ENCODE measurements around the gene PDGFD.

The PDGFD gene

GRCh38 chr11:103875855-103876510 lies 288.0 kb downstream of the PDGFD start:
- no peak for DNase-seq

DNA sequence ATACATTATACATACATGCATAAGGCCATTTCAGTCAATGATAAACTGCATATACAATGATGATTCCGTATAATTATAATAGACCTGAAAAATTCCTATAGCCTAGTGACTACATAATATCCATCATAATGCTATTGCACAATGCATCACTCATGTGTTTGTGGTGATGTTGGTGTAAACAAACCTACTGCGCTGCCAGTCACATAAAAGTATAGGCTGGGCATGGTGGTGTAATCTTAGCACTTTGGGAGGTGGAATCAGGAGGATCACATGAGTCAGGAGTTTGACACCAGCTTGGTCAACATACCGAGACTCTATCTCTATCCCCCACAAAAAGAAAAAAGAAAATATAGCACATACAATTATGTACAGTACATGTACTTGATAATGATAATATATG lies 291.2 kb downstream of the PDGFD start:
- no peak for DNase-seq

DNA sequence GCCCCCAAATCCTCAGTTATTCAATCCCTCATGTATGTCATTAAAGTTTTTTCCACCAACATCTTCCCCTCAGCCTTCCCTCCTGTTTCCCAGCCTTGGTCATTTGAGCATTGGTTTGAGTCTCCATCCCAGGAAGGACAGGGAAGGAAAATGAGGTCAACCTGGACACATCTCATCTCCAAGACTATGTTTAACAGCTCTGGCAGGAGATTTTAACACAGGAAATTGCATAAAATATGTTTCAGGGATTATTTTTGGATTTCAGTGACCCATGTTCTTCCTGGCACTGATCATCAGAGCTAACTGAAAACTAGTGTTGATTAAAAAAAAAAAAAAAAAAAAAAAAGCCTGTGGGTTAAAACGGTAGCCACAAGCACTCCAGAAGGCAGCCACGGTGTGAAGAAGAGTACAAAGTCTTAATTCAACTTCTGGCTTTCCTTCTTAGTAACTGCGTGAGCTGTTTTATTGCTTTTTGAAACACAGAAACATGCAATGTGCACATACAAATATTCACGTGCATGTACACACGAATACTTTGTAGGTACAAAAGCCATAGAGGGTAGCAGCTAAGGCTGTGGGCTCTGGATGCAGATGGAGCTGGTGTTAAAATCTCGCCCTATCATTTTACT lies 291.9 kb downstream of the PDGFD start:
- DNase-seq: no peak

DNA sequence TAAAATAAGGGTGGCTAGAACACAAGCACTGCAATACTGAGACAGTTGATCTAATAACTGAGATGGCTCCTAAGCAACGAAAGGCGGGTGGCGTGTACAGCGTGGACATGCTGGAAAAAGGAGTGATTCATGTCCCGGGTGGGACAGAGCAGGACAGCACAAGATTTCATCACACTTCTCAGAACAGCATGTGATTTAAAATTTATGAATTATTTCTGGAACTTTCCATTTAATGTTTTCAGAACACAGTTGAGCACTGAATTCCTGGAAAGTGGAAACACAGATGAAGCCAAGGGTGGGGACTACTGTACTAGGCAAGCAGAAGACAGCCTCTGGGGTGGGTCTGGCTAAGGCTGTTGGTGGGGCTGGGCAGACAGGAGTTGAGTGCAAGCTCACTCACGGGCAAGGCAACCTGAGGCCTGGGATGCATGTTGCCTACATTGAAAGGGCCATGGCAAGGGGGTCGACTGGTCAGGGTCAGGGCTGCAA lies 293.1 kb downstream of the PDGFD start:
- DNase-seq: no peak

DNA sequence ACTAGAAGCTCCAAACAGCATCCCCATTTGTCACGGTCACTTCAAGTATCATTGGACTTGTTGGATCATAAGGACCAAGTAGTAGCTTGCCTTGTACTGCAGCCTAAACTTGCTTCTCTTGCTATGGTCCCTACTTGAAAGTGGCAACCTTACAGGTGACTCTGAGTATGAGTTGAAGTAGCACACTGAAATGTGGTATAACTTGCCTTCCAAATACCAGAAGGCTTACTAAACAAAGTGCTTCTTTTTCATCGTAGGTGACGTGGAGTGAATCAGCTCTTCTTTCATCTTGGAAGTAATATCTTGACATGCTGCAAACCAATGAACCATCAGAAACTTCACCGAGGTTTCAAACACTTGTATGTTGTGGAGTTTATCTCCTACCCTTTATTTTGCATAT lies 296.5 kb downstream of the PDGFD start:
- DNase-seq: no peak

GRCh38 chr11:103863497-103863896 lies 300.4 kb downstream of the PDGFD start:
- no peak for DNase-seq

DNA sequence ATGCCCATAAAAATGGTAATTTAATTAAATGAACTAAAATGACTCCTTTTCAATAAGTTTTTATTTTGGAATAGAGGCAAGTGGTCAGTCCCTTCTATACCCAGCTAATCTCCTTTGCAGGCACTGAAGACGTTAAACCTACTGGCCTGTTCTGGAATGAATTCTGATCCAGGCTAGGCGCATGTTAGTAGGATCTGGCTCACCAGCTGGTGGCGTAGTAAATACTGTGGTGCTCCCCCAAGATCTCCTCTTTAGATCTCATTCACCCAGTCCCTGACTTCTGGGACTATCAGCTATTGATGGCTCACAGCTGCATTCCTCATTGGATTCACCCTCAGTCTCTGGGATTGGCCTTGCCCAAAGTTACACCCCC lies 301.2 kb downstream of the PDGFD start:
- DNase-seq: no peak

DNA sequence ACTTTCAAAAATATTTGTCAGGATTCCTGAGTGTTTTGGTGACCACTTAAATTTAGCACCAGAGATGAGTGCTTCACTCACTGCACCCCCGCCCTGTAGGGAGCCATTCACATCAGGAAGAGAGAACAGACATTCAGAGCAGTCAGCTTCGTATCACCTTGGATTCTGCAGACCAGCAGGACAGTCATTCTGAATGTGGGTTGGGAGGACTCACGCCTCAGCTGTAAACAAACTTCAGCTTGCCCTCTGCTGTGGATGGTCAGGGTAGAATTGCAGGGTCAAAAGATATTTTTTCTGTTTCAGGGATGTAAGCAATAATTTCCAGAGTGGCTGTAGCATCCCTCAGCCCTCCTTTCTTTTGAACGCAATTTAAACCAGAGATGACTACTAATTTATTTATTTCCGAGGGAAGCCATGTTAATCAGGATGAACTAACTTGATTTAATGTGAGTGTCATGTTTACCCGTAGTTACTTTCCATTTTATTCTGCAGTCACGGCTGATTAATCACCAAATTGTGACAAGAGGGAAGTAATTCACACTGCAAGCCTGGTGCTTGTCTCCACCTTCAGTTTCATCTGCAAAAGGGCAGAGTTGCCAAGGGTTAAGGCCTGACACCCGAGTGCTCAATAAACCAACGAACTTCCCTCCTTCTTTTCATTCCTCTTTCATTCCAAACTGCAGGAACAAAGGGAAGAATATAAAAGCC lies 301.7 kb downstream of the PDGFD start:
- no peak for DNase-seq
